ENCODE results near the gene RNF157. TPM values are rescaled to one million over a fixed set of nuclear protein-coding genes. Genes with fewer than 3 reads are reported as not detected.

Gene RNF157
- total RNA-seq, 4 donors from 2014 or later, result 8.4 to 23.5 (median 17.4) TPM

- no peak for TF ChIP-seq CTCF (IDR thresholded peaks at IDR 0.05)
- DNase-seq (ENCODE audit: low spot score) (no peak), ATAC-seq (ENCODE audit: low FRiP score) (no peak)
These were observed 70.2 kb downstream of the RNF157 start for GRCh38 chr17:76170114-76170513.

GRCh38 chr17:76166906-76167305 is 73.4 kb downstream of the RNF157 start:
- ATAC-seq (ENCODE audit: low FRiP score) (no peak), DNase-seq (ENCODE audit: low spot score) (no peak)
- TF ChIP-seq CTCF (IDR thresholded peaks at IDR 0.05), result no peak

- TF ChIP-seq CTCF (IDR thresholded peaks at IDR 0.05), result no peak
- ATAC-seq (ENCODE audit: low FRiP score), result no peak
- DNase-seq (ENCODE audit: low spot score), result no peak
These were observed 74.1 kb downstream of the RNF157 start for GRCh38 chr17:76166168-76166567.

GRCh38 chr17:76164331-76164730 is 76.0 kb downstream of the RNF157 start:
- DNase-seq (ENCODE audit: low spot score), result no peak
- no peak for TF ChIP-seq CTCF (IDR thresholded peaks at IDR 0.05)

GRCh38 chr17:76163919-76164318 is 76.4 kb downstream of the RNF157 start:
- no peak for DNase-seq (ENCODE audit: low spot score)
- no peak for TF ChIP-seq CTCF (IDR thresholded peaks at IDR 0.05)
- no peak for ATAC-seq (ENCODE audit: low FRiP score)

More at GRCh38 chr17:76164331-76164730, 76.0 kb downstream of the RNF157 start:
- ATAC-seq (ENCODE audit: low FRiP score), result no peak

GRCh38 chr17:76161619-76162266 is 78.5 kb downstream of the RNF157 start:
- no peak for DNase-seq (ENCODE audit: low spot score)
- TF ChIP-seq CTCF (IDR thresholded peaks at IDR 0.05), result no peak
- ATAC-seq (ENCODE audit: low FRiP score), result no peak

- TF ChIP-seq CTCF (IDR thresholded peaks at IDR 0.05), result no peak
- no peak for DNase-seq (ENCODE audit: low spot score)
- no peak for ATAC-seq (ENCODE audit: low FRiP score)
These were observed 79.3 kb downstream of the RNF157 start for GRCh38 chr17:76160896-76161528.

Data from omental fat pad (tissue), 4 donors.